ENCODE results near the gene CBFB. TPM values are rescaled to one million over a fixed set of nuclear protein-coding genes. Genes with fewer than 3 reads are reported as not detected.

Gene CBFB
- total RNA-seq, 2 donors from 2014 or later, result 27.0 to 46.2 TPM

DNA sequence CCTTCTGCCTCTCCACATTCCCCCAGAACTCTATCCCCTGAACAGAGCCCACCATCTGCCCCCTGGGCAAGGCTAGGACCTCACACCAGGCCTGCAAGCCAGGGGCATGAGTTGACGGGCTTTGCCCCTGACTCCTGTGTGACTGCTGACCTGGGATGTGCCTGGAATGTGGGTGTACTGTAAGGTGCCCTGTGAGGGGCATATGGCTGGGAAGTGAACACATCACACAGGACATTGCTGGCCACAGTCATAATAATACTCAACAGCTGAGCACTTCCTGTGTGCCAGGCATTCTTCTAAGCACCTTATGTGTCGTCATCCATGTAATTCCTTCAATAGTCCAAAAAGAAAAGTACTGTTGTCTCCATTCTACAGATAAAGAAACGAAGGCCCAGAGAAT lies 27.2 kb upstream of the CBFB start:
- Histone ChIP-seq H3K4me3 (no peak overlapping the region), H3K9me3 (no peaks in the 10 kb centered on the region), H3K27ac (no peak overlapping the region), H3K4me1 (replicated peaks) (no peaks in the 10 kb centered on the region), H3K36me3 (no peaks in the 10 kb centered on the region), H3K27me3 (replicated peaks; ENCODE audit: insufficient read depth) (no peaks in the 10 kb centered on the region)
- no peak for DNase-seq (ENCODE audit: low spot score)
- 93% methylated on average over 3 of the region's 3 CpGs for WGBS
- TF ChIP-seq, protein P1, sequence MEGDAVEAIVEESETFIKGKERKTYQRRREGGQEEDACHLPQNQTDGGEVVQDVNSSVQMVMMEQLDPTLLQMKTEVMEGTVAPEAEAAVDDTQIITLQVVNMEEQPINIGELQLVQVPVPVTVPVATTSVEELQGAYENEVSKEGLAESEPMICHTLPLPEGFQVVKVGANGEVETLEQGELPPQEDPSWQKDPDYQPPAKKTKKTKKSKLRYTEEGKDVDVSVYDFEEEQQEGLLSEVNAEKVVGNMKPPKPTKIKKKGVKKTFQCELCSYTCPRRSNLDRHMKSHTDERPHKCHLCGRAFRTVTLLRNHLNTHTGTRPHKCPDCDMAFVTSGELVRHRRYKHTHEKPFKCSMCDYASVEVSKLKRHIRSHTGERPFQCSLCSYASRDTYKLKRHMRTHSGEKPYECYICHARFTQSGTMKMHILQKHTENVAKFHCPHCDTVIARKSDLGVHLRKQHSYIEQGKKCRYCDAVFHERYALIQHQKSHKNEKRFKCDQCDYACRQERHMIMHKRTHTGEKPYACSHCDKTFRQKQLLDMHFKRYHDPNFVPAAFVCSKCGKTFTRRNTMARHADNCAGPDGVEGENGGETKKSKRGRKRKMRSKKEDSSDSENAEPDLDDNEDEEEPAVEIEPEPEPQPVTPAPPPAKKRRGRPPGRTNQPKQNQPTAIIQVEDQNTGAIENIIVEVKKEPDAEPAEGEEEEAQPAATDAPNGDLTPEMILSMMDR (IDR thresholded peaks at IDR 0.05), result no peak
- TF ChIP-seq POLR2AphosphoS5 (IDR thresholded peaks at IDR 0.05) (no peak), POLR2A (IDR thresholded peaks at IDR 0.05) (no peak)
- intact Hi-C loops (cut with DNase I), result no loop called here

DNA sequence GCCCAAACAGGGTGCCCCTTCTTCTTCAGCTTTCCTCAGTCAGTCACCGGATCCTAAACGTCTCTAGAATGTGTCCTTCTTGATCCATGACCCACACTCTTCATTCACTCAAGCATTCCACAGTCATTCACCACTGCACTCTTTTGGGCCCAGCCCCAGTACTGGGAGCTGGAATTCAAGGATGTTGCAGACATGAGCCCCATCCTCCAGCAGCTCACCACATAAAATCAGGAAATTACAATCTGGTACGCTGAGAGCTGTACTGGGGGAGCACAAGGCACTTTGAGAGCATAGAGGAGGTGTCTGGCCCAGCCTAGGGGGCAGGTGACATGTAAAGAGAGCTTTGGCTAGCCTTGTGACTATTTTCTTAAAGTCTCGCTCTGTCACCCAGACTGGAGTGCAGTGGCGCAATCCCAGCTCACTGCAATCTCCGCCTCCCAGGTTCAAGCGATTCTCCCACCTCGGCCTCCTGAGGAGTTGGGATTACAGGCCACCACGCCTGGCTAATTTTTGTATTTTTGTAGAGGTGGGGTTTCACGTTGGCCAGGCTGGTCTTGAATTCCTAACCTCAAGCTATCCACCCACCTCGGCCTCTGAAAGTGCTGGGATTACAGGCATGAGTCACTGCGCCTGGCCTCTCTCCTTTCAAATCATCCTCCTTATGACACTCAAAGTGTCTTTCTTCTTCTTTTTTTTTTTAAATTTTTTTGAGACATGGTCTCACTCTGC lies 21.9 kb upstream of the CBFB start:
- intact Hi-C loops (cut with DNase I), result no loop called here
- no peak overlapping the region for H3K4me3 ChIP-seq
- H3K36me3 ChIP-seq, result no peaks in the 10 kb centered on the region
- no peaks in the 10 kb centered on the region for H3K27me3 ChIP-seq (replicated peaks; ENCODE audit: insufficient read depth)
- H3K4me1 ChIP-seq (replicated peaks), result no peaks in the 10 kb centered on the region
- no peaks in the 10 kb centered on the region for H3K9me3 ChIP-seq
- WGBS, result 81% methylated on average over 12 of the region's 12 CpGs
- H3K27ac ChIP-seq, result no peak overlapping the region
- no peak for DNase-seq (ENCODE audit: low spot score)
- TF ChIP-seq POLR2A (IDR thresholded peaks at IDR 0.05) (no peak), POLR2AphosphoS5 (IDR thresholded peaks at IDR 0.05) (no peak)
- TF ChIP-seq, protein P1 (IDR thresholded peaks at IDR 0.05), result no peak

DNA sequence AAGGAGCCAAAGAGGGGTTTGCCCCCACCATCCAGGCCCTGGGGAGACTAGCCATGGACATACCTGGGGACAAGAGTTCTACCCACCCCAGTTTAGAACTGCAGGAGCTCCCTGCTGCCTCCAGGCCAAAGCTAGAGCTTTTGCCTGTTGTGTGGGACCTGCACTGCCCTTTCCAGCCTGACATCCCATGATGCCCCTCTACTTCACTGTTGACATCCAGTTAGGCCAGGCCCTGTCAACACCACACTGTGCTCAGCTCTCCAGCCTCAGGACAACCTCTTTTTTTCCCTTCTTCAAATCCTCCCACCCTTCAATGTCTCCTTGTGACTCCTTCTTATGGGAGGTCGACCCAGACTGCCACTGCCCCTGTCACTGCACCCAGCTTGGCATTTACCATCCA lies 19.8 kb upstream of the CBFB start:
- TF ChIP-seq POLR2AphosphoS5 (IDR thresholded peaks at IDR 0.05) (no peak), POLR2A (IDR thresholded peaks at IDR 0.05) (no peak)
- TF ChIP-seq, protein P1 (IDR thresholded peaks at IDR 0.05), result no peak
- intact Hi-C loops (cut with DNase I), result no loop called here
- no peaks in the 10 kb centered on the region for H3K27me3 ChIP-seq (replicated peaks; ENCODE audit: insufficient read depth)
- no peaks in the 10 kb centered on the region for H3K9me3 ChIP-seq
- H3K36me3 ChIP-seq, result no peaks in the 10 kb centered on the region
- H3K4me1 ChIP-seq (replicated peaks), result peaks cover 3% of the 10 kb centered on the region
- 71% methylated on average over 1 of the region's 1 CpG for whole genome bisulfite sequencing
- DNase-seq (ENCODE audit: low spot score), result no peak
- H3K4me3 ChIP-seq, result no peak overlapping the region
- no peak overlapping the region for H3K27ac ChIP-seq

DNA sequence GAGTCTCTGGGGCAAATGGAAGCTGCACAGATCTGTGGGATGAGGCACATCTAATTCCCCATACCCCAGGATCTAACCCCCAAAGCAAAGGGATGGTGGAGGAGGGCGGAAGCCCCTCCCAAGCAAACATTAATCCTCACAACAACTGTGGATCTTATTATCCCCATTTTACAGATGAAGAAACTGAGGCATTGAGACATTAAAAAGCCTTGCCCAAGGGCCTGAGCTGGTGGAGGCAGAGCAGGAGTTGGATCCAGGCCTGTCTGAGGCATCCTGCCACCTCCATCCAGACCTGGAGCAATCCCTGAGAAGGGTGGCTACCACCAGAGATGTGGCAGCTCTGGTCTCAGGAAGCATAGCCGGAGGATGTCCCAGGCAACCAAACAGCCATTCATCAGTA lies 17.7 kb upstream of the CBFB start:
- Histone ChIP-seq H3K4me1 (replicated peaks) (peaks cover 3% of the 10 kb centered on the region), H3K27me3 (replicated peaks; ENCODE audit: insufficient read depth) (no peaks in the 10 kb centered on the region), H3K27ac (no peak overlapping the region), H3K4me3 (no peak overlapping the region), H3K9me3 (no peaks in the 10 kb centered on the region), H3K36me3 (no peaks in the 10 kb centered on the region)
- TF ChIP-seq POLR2A (IDR thresholded peaks at IDR 0.05) (no peak), POLR2AphosphoS5 (IDR thresholded peaks at IDR 0.05) (no peak)
- TF ChIP-seq, protein P1 (IDR thresholded peaks at IDR 0.05), result no peak
- intact Hi-C loops (cut with DNase I), result no loop called here
- DNase-seq (ENCODE audit: low spot score), result no peak
- WGBS, result 100% methylated on average over 2 of the region's 2 CpGs

DNA sequence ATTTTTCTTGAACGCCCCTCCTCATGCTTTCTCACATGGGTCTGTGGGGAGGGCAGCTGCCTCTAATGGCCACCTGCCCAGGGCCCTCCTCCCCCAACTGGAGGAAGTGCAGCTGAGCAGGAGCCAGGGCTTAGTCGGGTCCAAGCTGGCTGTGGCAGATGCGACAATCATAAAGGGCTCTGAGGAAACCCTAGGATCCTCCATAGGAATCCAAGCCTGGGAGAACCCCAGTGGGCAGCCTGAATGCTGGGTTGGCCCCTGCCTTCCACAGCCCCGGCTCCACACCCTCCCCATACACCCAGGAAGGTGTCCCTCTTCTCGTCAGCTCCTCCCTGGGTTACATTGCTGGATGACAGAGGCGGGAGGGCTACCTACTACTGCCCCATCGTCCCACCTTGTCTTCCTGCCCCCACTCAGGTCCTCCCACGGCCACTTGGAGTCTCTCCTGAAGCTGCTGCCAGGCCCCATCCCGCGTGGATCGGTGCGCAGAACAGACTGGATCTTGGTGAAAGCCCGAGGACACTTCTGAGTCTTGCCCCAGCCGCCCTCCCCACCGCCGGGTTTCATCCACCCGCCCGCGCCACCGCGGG lies 15.6 kb upstream of the CBFB start:
- Histone ChIP-seq H3K27me3 (replicated peaks; ENCODE audit: insufficient read depth) (no peaks in the 10 kb centered on the region), H3K4me3 (peak overlapping the region; percentile 38 to 47), H3K36me3 (no peaks in the 10 kb centered on the region), H3K27ac (peak overlapping the region in 1 of 2 donors; percentile 35), H3K9me3 (no peaks in the 10 kb centered on the region), H3K4me1 (replicated peaks) (peaks cover 3% of the 10 kb centered on the region)
- no peak for DNase-seq (ENCODE audit: low spot score)
- TF ChIP-seq POLR2AphosphoS5 (IDR thresholded peaks at IDR 0.05) (no peak), POLR2A (IDR thresholded peaks at IDR 0.05) (no peak)
- TF ChIP-seq, protein P1 (IDR thresholded peaks at IDR 0.05), result no peak
- intact Hi-C loops (cut with DNase I), result no loop called here
- WGBS, result 8% methylated on average over 21 of the region's 21 CpGs
